Stomach (tissue), 9 donors: Measurements from ENCODE around the gene BCR. TPM values are rescaled to one million over a fixed set of nuclear protein-coding genes. Genes with fewer than 3 reads are reported as not detected.

Experiments used
- DNase-seq, 2 donors: peaks; one replicate each; pipeline versions ENCODE4 v3.0.0 to v3.0.0-alpha.2; 2013 to 2019
- H3K27ac ChIP-seq, 5 donors: fragments of 200-600 bp in 4 of 5; sonication (generic) in 4 of 5; one replicate each; pipeline ENCODE4 v1.5.1; 2013 to 2019; ENCODE audit warnings: mild to moderate bottlenecking in 1 of 5, moderate library complexity in 1 of 5
- H3K27me3 ChIP-seq, 3 donors: fragments of 200-600 bp; sonication (generic); one replicate each; pipeline ENCODE4 v1.5.1; 2017 to 2019; ENCODE audit warnings: mixed run types in 1 of 3
- H3K36me3 ChIP-seq, 4 donors: fragments of 200-600 bp; sonication (generic); 1 replicate in 3 of 4; 2 replicates in 1 of 4; pipeline ENCODE4 v1.5.1; 2016 to 2019
- H3K4me1 ChIP-seq, 4 donors: fragments of 200-600 bp; sonication (generic); one replicate each; pipeline ENCODE4 v1.5.1; 2016 to 2019
- H3K4me3 ChIP-seq, 4 donors: fragments of 200-600 bp; sonication (generic) in 3 of 4; one replicate each; pipeline ENCODE4 v1.5.1; 2016 to 2019; ENCODE audit warnings: mild to moderate bottlenecking in 1 of 4
- H3K9me3 ChIP-seq, 4 donors: fragments of 200-600 bp; sonication (generic); one replicate each; pipeline ENCODE4 v1.5.1; 2016 to 2019
- CTCF ChIP-seq, 7 experiments: fragments of 450-650 bp in 4 of 7; fragments of 200-600 bp in 3 of 7; sonication (generic) in 3 of 7; IDR thresholded peaks; one replicate each; pipeline ENCODE4 v1.5.1; 2016 to 2019; ENCODE audit warnings: antibody characterized with exemption in 7 of 7, control low read depth in 2 of 7, mild to moderate bottlenecking in 1 of 7
- EP300 ChIP-seq: sonication (generic); formaldehyde crosslinking; IDR thresholded peaks from one replicate; pipeline ENCODE4 v1.6.1; 2017; ENCODE audit warnings: antibody characterized with exemption
- POLR2A ChIP-seq, 4 donors: fragments of 450-650 bp; IDR thresholded peaks; one replicate each; pipeline ENCODE4 v1.6.1; 2016; ENCODE audit warnings: antibody characterized with exemption in 4 of 4, control low read depth in 2 of 4, mild to moderate bottlenecking in 1 of 4, moderate library complexity in 1 of 4
- POLR2AphosphoS5 ChIP-seq, 3 donors: sonication (generic); formaldehyde crosslinking; IDR thresholded peaks; one replicate each; pipeline ENCODE4 v1.6.1; 2016; ENCODE audit warnings: antibody characterized with exemption in 3 of 3
- WGBS, 5 donors: extraction: QIAGEN DNeasy Blood & Tissue Kit in 3 of 5; methylation state at CpG; one replicate each; pipeline versions ENCODE4 v1.1.5 to v1.1.7; 2013 to 2018; 5-methylcytosine and 5-hydroxymethylcytosine counted together
- intact Hi-C: fragments of 100-400 bp; cut with DNase I; formaldehyde crosslinking; loops from one replicate; pipeline ENCODE4 v1.15.1; 2023; ENCODE audit warnings: low total_unique reads
- polyA plus RNA-seq, 3 donors: library from polyadenylated mRNA; stranded (reverse); fragments of 200-250 nt; gene quantifications; one replicate each; pipeline ENCODE4 v1.2.3, GENCODE V29; 2013
- total RNA-seq, 5 donors: library from RNA; depleted of rRNA; stranded (reverse); fragments of >200 nt; gene quantifications; one replicate each; pipeline versions ENCODE4 v1.1.0 to v1.2.3, GENCODE V29; 2014 to 2016
- donor health status: healthy with polysubstance abuse.
- donor health status: Bipolar disorder and iron deficiency.
- donor health status: healthy.

Gene BCR
- total and polyA plus RNA-seq, 8 donors: 10.4 to 80.1 (median 19.6) TPM

- Histone ChIP-seq H3K4me1 (peaks cover 28 to 44% (median 40%) of the 10 kb centered on the region in 4 donors), H3K9me3 (peaks cover 0 to 16% (median 4%) of the 10 kb centered on the region in 4 donors), H3K36me3 (no peaks in the 10 kb centered on the region), H3K27ac (peak overlapping the region; percentile 2 to 89 (median 55)), H3K4me3 (no peak overlapping the region), H3K27me3 (no peaks in the 10 kb centered on the region)
- DNase-seq: peak in 1 of 2 donors; percentile 30
- TF ChIP-seq CTCF (IDR thresholded peaks at IDR 0.05) (no peak), POLR2AphosphoS5 (IDR thresholded peaks at IDR 0.05) (no peak), POLR2A (IDR thresholded peaks at IDR 0.05) (no peak), EP300 (no peak)
- WGBS, 5 donors: 31 to 68% (median 43%) methylated on average over 4 of the region's 4 CpGs
- intact Hi-C loops: loop anchor here (5.0 kb wide), 1 partner anchor 105 kb away; no protein-coding TSS in a partner anchor
These were observed 3.1 kb upstream of the BCR start for GRCh38 chr22:23177197-23177596.

GRCh38 chr22:23178512-23179254, 1.6 kb upstream of the BCR start:
- peaks cover 0 to 16% (median 4%) of the 10 kb centered on the region in 4 donors for H3K9me3 ChIP-seq
- no peak overlapping the region for H3K4me3 ChIP-seq
- H3K27ac ChIP-seq: peak overlapping the region in 4 of 5 donors; percentile 81 to 90 (median 86)
- intact Hi-C loops: loop anchor here (5.0 kb wide), 1 partner anchor 104 kb away; no protein-coding TSS in a partner anchor
- peaks cover 38 to 59% (median 53%) of the 10 kb centered on the region in 4 donors for H3K4me1 ChIP-seq
- TF ChIP-seq POLR2AphosphoS5 (IDR thresholded peaks at IDR 0.05) (no peak), POLR2A (IDR thresholded peaks at IDR 0.05) (no peak), CTCF (IDR thresholded peaks at IDR 0.05) (peak in 6 of 7 experiments; percentile 80 to 97 (median 94)), EP300 (no peak)
- DNase-seq: peak; percentile 75 to 89
- no peaks in the 10 kb centered on the region for H3K36me3 ChIP-seq
- WGBS, 5 donors: 25 to 37% (median 33%) methylated on average over 7 to 9 of the region's 9 CpGs
- no peaks in the 10 kb centered on the region for H3K27me3 ChIP-seq

- intact Hi-C loops: loop anchor here (5.0 kb wide), 1 partner anchor 103 kb away; no protein-coding TSS in a partner anchor
- WGBS, 5 donors: 19 to 29% (median 22%) methylated on average over 19 to 25 of the region's 25 CpGs
- Histone ChIP-seq H3K4me3 (peak overlapping the region; percentile 66 to 73 (median 69)), H3K9me3 (peaks cover 0 to 16% (median 4%) of the 10 kb centered on the region in 4 donors), H3K27ac (peak overlapping the region; percentile 81 to 90 (median 84)), H3K27me3 (no peaks in the 10 kb centered on the region), H3K4me1 (peaks cover 46 to 65% (median 60%) of the 10 kb centered on the region in 4 donors), H3K36me3 (peaks cover 0 to under 1% (median 0%) of the 10 kb centered on the region in 4 donors)
- DNase-seq: peak; percentile 44 to 58
- no peak for TF ChIP-seq POLR2AphosphoS5 (IDR thresholded peaks at IDR 0.05)
- TF ChIP-seq POLR2A (IDR thresholded peaks at IDR 0.05): no peak
- TF ChIP-seq EP300: no peak
- no peak for TF ChIP-seq CTCF (IDR thresholded peaks at IDR 0.05)
These were observed 669 bp upstream of the BCR start for GRCh38 chr22:23179381-23180299.
